DMS 273 (cell line): ENCODE data around the gene FOXO4.
A peak's percentile ranks its signal among the peaks of the same experiment; 100 is the strongest.

Source experiments
- DNase-seq: peaks from one replicate; lab custom pipeline; 2025; ENCODE audit not compliant: unreplicated experiment; lab: John Stamatoyannopoulos, UW

Gene FOXO4

DNA sequence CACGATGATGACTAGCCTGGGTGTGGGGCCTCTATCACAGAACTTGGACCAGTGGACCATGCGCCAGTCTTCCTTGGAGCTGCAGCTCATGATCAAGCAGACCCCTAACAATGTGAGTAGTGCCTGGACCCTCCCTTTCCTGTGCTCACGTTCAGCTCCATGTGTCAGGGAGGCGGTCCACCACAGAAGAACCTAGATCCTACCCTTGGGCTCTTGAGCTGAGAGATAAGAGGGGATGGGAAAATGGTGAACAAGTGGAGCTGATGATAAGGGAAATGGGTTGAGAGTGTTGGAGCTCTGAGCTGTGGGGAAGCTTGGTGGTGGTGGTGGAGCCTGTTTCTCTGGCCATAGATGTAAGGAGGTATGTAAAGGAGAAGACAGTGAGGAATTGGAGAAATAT lies 35.9 kb downstream of the FOXO4 start:
- DNase-seq: no peak

DNA sequence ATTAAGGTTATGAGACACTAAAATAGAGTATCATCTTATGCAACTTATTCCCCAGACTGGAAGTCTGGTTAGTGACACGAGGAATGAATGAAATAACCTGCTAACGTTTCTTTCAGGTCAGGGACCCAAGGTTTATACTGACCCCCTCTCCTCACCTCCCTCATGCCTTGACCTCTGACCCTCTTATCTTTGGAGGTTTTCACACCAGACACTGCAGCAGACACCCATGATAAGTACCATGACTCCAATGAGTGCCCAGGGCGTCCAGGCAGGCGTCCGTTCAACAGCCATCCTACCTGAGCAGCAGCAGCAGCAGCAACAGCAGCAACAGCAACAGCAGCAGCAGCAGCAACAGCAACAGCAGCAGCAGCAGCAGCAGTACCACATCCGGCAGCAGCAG lies 44.8 kb downstream of the FOXO4 start:
- no peak for DNase-seq

DNA sequence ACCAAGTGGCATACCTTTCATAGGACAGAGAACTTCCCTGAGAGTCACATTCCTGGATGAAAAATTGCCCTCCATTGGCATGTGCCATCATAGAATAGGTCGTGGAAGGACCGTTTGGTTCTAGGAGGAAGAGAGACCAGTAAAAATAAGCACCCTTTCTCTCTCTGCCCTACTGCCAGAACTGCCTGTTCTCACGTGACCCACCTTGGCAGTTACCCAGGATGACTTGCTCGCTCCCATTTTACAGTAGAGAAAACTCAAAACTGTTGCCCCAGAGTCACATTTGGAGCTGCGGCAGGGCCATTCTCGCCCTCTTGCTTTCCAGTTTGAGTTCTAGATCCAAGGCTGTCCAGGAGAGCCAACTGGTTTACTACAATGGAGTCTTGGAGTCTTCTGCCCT lies 47.9 kb downstream of the FOXO4 start:
- DNase-seq: peak; percentile 14

DNA sequence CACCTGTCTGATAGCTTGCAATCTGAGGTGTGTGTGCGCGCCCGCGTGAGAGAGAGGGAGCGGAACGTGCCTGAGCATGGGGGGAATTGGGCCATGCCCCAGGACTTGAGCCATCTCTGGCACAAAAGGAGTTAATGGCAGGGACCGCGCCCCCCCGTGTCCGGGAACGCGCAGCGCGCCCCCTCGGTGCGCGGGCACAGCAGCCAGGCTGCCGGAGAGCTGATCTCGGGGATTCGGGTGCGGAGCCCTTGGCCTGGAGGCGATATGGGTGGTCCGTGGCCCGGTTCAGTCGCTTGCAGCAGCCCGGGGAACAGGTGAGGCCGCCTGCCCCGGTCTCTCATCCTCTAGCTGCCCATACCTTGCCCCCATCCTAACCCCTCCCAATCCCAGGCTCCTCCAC lies 49.0 kb downstream of the FOXO4 start, which contains the start of gene NLGN3:
TSS of gene NLGN3 (plus strand) at position 191 of the 400 bp plus-strand sequence. CDS start 2,909 bp downstream, outside the sequence.
- peak; percentile 60 for DNase-seq

DNA sequence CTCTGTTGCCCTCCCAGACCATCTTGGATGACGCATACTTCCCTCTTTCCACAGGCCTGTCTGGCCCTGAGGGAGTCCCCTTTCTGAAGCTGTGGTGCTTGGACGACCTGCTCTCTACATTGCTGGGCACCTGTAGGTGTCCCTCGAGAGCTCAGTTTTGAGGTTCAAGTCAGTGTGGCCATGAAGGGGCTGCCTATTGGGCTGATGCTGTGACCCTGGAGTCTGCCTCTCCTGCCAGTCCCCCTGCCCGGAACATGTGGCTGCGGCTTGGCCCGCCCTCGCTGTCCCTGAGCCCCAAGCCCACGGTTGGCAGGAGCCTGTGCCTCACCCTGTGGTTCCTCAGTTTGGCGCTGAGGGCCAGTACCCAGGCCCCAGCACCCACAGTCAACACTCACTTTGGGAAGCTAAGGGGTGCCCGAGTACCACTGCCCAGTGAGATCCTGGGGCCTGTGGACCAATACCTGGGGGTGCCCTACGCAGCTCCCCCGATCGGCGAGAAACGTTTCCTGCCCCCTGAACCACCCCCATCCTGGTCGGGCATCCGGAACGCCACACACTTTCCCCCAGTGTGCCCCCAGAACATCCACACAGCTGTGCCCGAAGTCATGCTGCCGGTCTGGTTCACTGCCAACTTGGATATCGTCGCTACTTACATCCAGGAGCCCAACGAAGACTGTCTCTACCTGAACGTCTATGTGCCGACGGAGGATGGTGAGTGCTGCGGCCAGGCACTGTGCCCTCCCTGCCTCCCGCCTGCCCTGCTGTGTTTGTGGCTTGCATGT lies 52.0 kb downstream of the FOXO4 start:
- DNase-seq: no peak

DNA sequence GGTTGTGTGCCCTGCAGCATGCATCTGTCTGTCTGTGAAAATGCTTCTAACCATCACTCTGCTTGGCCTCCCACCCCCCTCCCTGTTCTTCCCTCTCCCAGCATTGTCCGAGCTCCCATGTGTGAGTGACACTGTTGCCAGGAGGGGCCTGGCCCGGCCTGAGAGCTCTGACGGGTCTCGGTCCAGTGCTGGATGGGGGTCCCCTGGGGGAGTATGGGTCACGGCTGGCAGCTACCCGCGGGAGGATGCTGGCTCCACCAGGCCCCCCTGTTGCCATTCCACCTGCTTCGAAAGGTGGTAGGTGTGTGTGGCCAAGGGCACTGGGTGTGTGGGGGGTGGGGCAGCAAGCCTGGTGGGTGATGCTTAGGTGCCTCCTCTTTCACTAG lies 52.6 kb downstream of the FOXO4 start:
- no peak for DNase-seq

DNA sequence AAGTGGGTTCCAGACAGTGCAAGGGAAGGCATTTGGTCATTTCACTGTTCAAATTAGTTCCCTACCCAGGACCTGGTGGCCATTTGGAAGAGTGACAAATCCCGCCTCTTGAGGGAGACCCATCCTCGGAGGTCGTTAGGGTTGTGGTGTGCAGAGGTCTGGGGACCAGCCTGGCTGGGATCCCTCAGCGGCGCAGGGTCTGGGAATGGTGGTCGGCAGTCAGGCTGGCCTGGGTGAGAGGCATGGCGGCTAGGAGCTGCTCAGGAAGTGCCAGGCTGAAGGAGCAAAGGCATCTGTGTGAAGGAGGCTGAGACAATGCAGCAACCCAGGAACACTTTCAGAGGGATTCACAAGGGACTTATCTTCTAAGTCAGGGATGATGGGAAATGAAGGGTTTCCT lies 55.7 kb downstream of the FOXO4 start:
- DNase-seq: no peak
